ENCODE data around the gene JAK3.

The JAK3 gene

GRCh38 chr19:17865364-17866311, 17.9 kb upstream of the JAK3 start:
- H3K4me3 ChIP-seq (ENCODE audit: low read length), result no peak overlapping the region
- no peak for DNase-seq (ENCODE audit: low read depth)
- TF ChIP-seq CTCF (conservative IDR thresholded peaks at IDR 0.05; ENCODE audit: low read length), result no peak

- no peak overlapping the region for H3K4me3 ChIP-seq (ENCODE audit: low read length)
- DNase-seq (ENCODE audit: low read depth), result no peak
- TF ChIP-seq CTCF (conservative IDR thresholded peaks at IDR 0.05; ENCODE audit: low read length), result no peak
These were observed 15.9 kb upstream of the JAK3 start for GRCh38 chr19:17863520-17864182.

GRCh38 chr19:17862711-17863519, 15.1 kb upstream of the JAK3 start:
- H3K4me3 ChIP-seq (ENCODE audit: low read length), result no peak overlapping the region
- DNase-seq (ENCODE audit: low read depth), result no peak
- TF ChIP-seq CTCF (conservative IDR thresholded peaks at IDR 0.05; ENCODE audit: low read length), result no peak

- H3K4me3 ChIP-seq (ENCODE audit: low read length), result peak overlapping the region; percentile 100
- DNase-seq (ENCODE audit: low read depth), result no peak
- no peak for TF ChIP-seq CTCF (conservative IDR thresholded peaks at IDR 0.05; ENCODE audit: low read length)
These were observed 14.0 kb upstream of the JAK3 start for GRCh38 chr19:17861542-17862402.

GRCh38 chr19:17860993-17861360, 13.2 kb upstream of the JAK3 start:
- DNase-seq (ENCODE audit: low read depth), result no peak
- TF ChIP-seq CTCF (conservative IDR thresholded peaks at IDR 0.05; ENCODE audit: low read length), result no peak

GRCh38 chr19:17860331-17860992, 12.7 kb upstream of the JAK3 start:
- peak overlapping the region; percentile 100 for H3K4me3 ChIP-seq (ENCODE audit: low read length)
- DNase-seq (ENCODE audit: low read depth), result no peak
- TF ChIP-seq CTCF (conservative IDR thresholded peaks at IDR 0.05; ENCODE audit: low read length), result no peak

More at GRCh38 chr19:17860993-17861360, 13.2 kb upstream of the JAK3 start:
- H3K4me3 ChIP-seq (ENCODE audit: low read length), result peak overlapping the region; percentile 100

All from AG10803 (cell line).